HEK293T (cell line): ENCODE results near the gene CYP3A4.
"Not testable (repeated sequence)": the region's sequence is repeated elsewhere in the genome, so short reads cannot be mapped to it uniquely, and the experiment has no call there.

ENCODE experiments used
- BHLHE40 ChIP-seq: fragments of 450-650 bp; IDR thresholded peaks from 2 replicates; pipeline ENCODE4 v1.6.1; 2016; ENCODE audit warnings: mild to moderate bottlenecking, moderate library complexity, borderline replicate concordance
- CTBP1 ChIP-seq: fragments of 450-650 bp; IDR thresholded peaks from 2 replicates; pipeline ENCODE4 v1.6.1; 2016; ENCODE audit warnings: borderline replicate concordance
- ELF4 ChIP-seq: fragments of 450-650 bp; IDR thresholded peaks from 2 replicates; pipeline ENCODE4 v1.6.1; 2017; ENCODE audit warnings: antibody characterized with exemption
- FOXA1 ChIP-seq: fragments of 450-650 bp; IDR thresholded peaks from 2 replicates; pipeline ENCODE4 v1.6.1; 2016; ENCODE audit warnings: mild to moderate bottlenecking
- FOXM1 ChIP-seq: fragments of 450-650 bp; IDR thresholded peaks from 2 replicates; pipeline ENCODE4 v1.6.1; 2017; ENCODE audit warnings: mild to moderate bottlenecking, borderline replicate concordance
- L3MBTL2 ChIP-seq: fragments of 450-650 bp; conservative IDR thresholded peaks from 2 replicates; pipeline ENCODE4 v1.6.1; 2016; ENCODE audit warnings: mild to moderate bottlenecking
- ZNF384 ChIP-seq: fragments of 450-650 bp; IDR thresholded peaks from 2 replicates; pipeline ENCODE4 v1.6.1; 2016

GRCh38 chr7:99736667-99737066 lies 47.3 kb downstream of the CYP3A4 start:
- TF ChIP-seq ELF4, FOXA1, ZNF384, BHLHE40, FOXM1, L3MBTL2, CTBP1: not testable (repeated sequence)
